ENCODE measurements around the gene PLA2G15. TPM values are rescaled to one million over a fixed set of nuclear protein-coding genes. Genes with fewer than 3 reads are reported as not detected.

The PLA2G15 gene
- total and polyA plus RNA-seq, 2 donors (not counting 1 experiment from before 2014, with no cell fraction given), result 22.2 to 28.7 TPM

GRCh38 chr16:68279726-68280558, 34.8 kb downstream of the PLA2G15 start:
- Histone ChIP-seq H3K36me3 (ENCODE audit: control insufficient read depth, insufficient read depth, low read length) (no peaks in the 10 kb centered on the region), H3K4me3 (replicated peaks in 1 of 4; ENCODE audit: control extremely low read depth in 1 of 4, insufficient read depth in 1 of 4, low read depth in 3 of 4, low read length in 4 of 4) (no peak overlapping the region), H4K20me1 (ENCODE audit: control insufficient read depth, extremely low read depth, insufficient read depth, low read length) (no peaks in the 10 kb centered on the region), H2AFZ (ENCODE audit: low read length) (no peak overlapping the region), H3K9ac (ENCODE audit: insufficient read depth, low read length) (no peak overlapping the region), H3K9me3 (ENCODE audit: control insufficient read depth, insufficient read depth, low read depth, low read length) (no peaks in the 10 kb centered on the region), H3K4me2 (ENCODE audit: extremely low read depth, insufficient read depth, low read length) (no peak overlapping the region), H3K27ac (ENCODE audit: insufficient read depth, low read length) (no peak overlapping the region), H3K4me1 (ENCODE audit: control insufficient read depth, extremely low read depth, insufficient read depth, low read length) (no peaks in the 10 kb centered on the region), H3K79me2 (ENCODE audit: control insufficient read depth, insufficient read depth, low read length) (no peaks in the 10 kb centered on the region), H3K27me3 (ENCODE audit: control insufficient read depth, insufficient read depth, low read length) (no peaks in the 10 kb centered on the region)
- TF ChIP-seq, protein P1, sequence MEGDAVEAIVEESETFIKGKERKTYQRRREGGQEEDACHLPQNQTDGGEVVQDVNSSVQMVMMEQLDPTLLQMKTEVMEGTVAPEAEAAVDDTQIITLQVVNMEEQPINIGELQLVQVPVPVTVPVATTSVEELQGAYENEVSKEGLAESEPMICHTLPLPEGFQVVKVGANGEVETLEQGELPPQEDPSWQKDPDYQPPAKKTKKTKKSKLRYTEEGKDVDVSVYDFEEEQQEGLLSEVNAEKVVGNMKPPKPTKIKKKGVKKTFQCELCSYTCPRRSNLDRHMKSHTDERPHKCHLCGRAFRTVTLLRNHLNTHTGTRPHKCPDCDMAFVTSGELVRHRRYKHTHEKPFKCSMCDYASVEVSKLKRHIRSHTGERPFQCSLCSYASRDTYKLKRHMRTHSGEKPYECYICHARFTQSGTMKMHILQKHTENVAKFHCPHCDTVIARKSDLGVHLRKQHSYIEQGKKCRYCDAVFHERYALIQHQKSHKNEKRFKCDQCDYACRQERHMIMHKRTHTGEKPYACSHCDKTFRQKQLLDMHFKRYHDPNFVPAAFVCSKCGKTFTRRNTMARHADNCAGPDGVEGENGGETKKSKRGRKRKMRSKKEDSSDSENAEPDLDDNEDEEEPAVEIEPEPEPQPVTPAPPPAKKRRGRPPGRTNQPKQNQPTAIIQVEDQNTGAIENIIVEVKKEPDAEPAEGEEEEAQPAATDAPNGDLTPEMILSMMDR (conservative IDR thresholded peaks at IDR 0.05 in 1 of 2, IDR thresholded peaks at IDR 0.05 in 1 of 2; ENCODE audit: low read depth in 1 of 2, low read length in 2 of 2), result no peak
- no peak for TF ChIP-seq EZH2 (IDR thresholded peaks at IDR 0.05; ENCODE audit: low read length, missing control alignments)
- DNase-seq (ENCODE audit: low read depth in 2 of 2), result no peak

DNA sequence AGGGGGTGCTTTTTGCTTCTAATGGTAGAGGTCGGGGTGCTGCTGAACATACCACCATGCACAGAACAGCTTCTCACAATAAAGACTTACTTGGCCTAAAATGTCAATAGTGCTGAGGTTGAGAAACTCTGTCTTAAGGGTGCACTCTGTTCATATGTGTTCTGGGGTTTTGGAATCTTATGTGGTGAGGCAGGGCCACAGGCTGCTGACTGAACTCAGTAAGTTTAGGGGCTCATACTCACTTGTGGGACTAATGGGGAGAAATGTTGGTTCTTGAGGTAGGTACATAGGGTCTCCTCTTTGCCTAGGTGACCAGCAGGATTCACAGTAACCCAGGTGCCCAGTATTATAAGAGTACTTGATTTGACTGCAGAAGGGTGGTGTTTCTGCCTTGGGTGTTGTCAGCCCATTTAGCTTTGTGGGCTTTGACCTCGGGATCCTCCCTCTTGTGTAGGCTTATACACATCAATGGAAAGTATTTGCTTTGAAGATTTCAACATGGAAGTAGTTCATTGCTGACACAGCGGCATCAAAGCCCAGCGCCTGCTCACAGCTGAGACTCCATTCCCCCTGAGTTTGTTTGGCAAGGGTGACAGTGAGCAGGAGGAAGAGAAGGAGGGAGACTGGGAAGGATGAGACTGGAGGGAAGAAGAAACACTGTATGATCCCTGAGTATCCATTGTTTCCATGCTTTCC, 36.3 kb downstream of the PLA2G15 start:
- Histone ChIP-seq H2AFZ (ENCODE audit: low read length) (no peak overlapping the region), H3K36me3 (ENCODE audit: control insufficient read depth, insufficient read depth, low read length) (peaks cover 2% of the 10 kb centered on the region), H3K4me2 (ENCODE audit: extremely low read depth, insufficient read depth, low read length) (no peak overlapping the region), H3K4me3 (replicated peaks in 1 of 4; ENCODE audit: control extremely low read depth in 1 of 4, insufficient read depth in 1 of 4, low read depth in 3 of 4, low read length in 4 of 4) (no peak overlapping the region), H3K27me3 (ENCODE audit: control insufficient read depth, insufficient read depth, low read length) (no peaks in the 10 kb centered on the region), H3K9ac (ENCODE audit: insufficient read depth, low read length) (no peak overlapping the region), H3K27ac (ENCODE audit: insufficient read depth, low read length) (no peak overlapping the region), H3K4me1 (ENCODE audit: control insufficient read depth, extremely low read depth, insufficient read depth, low read length) (no peaks in the 10 kb centered on the region), H3K9me3 (ENCODE audit: control insufficient read depth, insufficient read depth, low read depth, low read length) (no peaks in the 10 kb centered on the region), H3K79me2 (ENCODE audit: control insufficient read depth, insufficient read depth, low read length) (peaks cover 5% of the 10 kb centered on the region), H4K20me1 (ENCODE audit: control insufficient read depth, extremely low read depth, insufficient read depth, low read length) (no peaks in the 10 kb centered on the region)
- no peak for DNase-seq (ENCODE audit: low read depth in 2 of 2)
- TF ChIP-seq, protein P1 (conservative IDR thresholded peaks at IDR 0.05 in 1 of 2, IDR thresholded peaks at IDR 0.05 in 1 of 2; ENCODE audit: low read depth in 1 of 2, low read length in 2 of 2), result no peak
- TF ChIP-seq EZH2 (IDR thresholded peaks at IDR 0.05; ENCODE audit: low read length, missing control alignments), result no peak

DNA sequence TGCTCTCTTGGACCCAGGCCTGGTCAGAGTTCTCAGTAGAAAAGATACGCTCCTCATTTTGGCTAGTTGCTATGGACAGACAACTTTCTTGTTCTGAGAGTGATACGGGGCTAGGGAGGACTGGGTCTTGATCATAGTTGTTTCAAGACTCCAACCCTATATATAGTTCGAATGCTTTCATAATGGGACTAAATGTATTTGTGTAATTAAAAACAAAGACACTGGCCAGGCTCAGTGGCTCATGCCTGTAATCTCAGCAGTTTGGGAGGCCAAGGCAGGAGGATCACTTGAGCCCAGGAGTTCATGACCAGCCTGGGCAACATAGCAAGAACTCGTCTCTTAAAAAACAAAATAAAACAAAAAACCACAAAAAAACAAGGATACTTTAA, 36.9 kb downstream of the PLA2G15 start:
- DNase-seq (ENCODE audit: low read depth in 2 of 2), result no peak
- no peaks in the 10 kb centered on the region for H4K20me1 ChIP-seq (ENCODE audit: control insufficient read depth, extremely low read depth, insufficient read depth, low read length)
- H3K4me3 ChIP-seq (replicated peaks in 1 of 4; ENCODE audit: control extremely low read depth in 1 of 4, insufficient read depth in 1 of 4, low read depth in 3 of 4, low read length in 4 of 4), result no peak overlapping the region
- H3K27ac ChIP-seq (ENCODE audit: insufficient read depth, low read length), result no peak overlapping the region
- H3K9me3 ChIP-seq (ENCODE audit: control insufficient read depth, insufficient read depth, low read depth, low read length), result no peaks in the 10 kb centered on the region
- H2AFZ ChIP-seq (ENCODE audit: low read length), result no peak overlapping the region
- peaks cover 6% of the 10 kb centered on the region for H3K79me2 ChIP-seq (ENCODE audit: control insufficient read depth, insufficient read depth, low read length)
- peaks cover 2% of the 10 kb centered on the region for H3K36me3 ChIP-seq (ENCODE audit: control insufficient read depth, insufficient read depth, low read length)
- no peaks in the 10 kb centered on the region for H3K27me3 ChIP-seq (ENCODE audit: control insufficient read depth, insufficient read depth, low read length)
- no peaks in the 10 kb centered on the region for H3K4me1 ChIP-seq (ENCODE audit: control insufficient read depth, extremely low read depth, insufficient read depth, low read length)
- TF ChIP-seq EZH2 (IDR thresholded peaks at IDR 0.05; ENCODE audit: low read length, missing control alignments), result no peak
- TF ChIP-seq, protein P1 (conservative IDR thresholded peaks at IDR 0.05 in 1 of 2, IDR thresholded peaks at IDR 0.05 in 1 of 2; ENCODE audit: low read depth in 1 of 2, low read length in 2 of 2), result no peak
- H3K9ac ChIP-seq (ENCODE audit: insufficient read depth, low read length), result no peak overlapping the region
- H3K4me2 ChIP-seq (ENCODE audit: extremely low read depth, insufficient read depth, low read length), result no peak overlapping the region

All from fibroblast of lung (primary cell).